ENCODE results near the gene DYNLT4. TPM values are rescaled to one million over a fixed set of nuclear protein-coding genes. Genes with fewer than 3 reads are reported as not detected.

The DYNLT4 gene
- total RNA-seq, 1 donor = 0.36 TPM

DNA sequence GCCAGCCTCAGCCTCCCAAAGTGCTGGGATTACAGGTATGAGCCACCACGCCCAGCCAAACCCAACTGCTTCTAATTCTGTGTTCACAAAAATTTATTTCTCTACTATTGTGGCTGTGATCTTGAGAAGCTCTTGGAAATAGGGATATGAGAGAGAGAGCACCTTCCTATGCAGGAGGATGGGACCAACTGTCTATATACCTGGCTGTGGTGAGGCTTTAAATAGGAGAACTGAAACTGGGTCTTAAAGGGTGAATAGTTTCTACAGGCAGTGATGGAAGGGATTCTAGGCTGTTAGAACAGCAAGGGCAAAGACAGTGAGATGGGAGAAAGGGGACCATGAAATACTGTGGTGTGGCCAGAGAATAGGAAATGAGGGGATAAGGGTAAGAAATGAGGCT lies 44.2 kb upstream of the DYNLT4 start:
- Histone ChIP-seq H3K27ac (ENCODE audit: low read depth, low read length) (no peak overlapping the region), H3K4me2 (ENCODE audit: insufficient read depth, low read length) (no peak overlapping the region), H2AFZ (ENCODE audit: low read length) (no peak overlapping the region), H3K4me1 (ENCODE audit: insufficient read depth, low read length) (no peaks in the 10 kb centered on the region), H3K4me3 (ENCODE audit: insufficient read depth, low read length) (no peak overlapping the region), H4K20me1 (ENCODE audit: insufficient read depth, low read length) (no peaks in the 10 kb centered on the region), H3K36me3 (ENCODE audit: insufficient read depth, low read length) (no peaks in the 10 kb centered on the region), H3K9me3 (ENCODE audit: low read depth, low read length) (no peaks in the 10 kb centered on the region), H3K79me2 (ENCODE audit: insufficient read depth, low read length) (no peaks in the 10 kb centered on the region), H3K27me3 (ENCODE audit: insufficient read depth, low read length) (no peaks in the 10 kb centered on the region)
- no peak for DNase-seq (ENCODE audit: insufficient read length, low spot score, missing footprints)
- TF ChIP-seq, protein P1, sequence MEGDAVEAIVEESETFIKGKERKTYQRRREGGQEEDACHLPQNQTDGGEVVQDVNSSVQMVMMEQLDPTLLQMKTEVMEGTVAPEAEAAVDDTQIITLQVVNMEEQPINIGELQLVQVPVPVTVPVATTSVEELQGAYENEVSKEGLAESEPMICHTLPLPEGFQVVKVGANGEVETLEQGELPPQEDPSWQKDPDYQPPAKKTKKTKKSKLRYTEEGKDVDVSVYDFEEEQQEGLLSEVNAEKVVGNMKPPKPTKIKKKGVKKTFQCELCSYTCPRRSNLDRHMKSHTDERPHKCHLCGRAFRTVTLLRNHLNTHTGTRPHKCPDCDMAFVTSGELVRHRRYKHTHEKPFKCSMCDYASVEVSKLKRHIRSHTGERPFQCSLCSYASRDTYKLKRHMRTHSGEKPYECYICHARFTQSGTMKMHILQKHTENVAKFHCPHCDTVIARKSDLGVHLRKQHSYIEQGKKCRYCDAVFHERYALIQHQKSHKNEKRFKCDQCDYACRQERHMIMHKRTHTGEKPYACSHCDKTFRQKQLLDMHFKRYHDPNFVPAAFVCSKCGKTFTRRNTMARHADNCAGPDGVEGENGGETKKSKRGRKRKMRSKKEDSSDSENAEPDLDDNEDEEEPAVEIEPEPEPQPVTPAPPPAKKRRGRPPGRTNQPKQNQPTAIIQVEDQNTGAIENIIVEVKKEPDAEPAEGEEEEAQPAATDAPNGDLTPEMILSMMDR (IDR thresholded peaks at IDR 0.05; ENCODE audit: extremely low read depth, low read depth, low read length) = no peak

DNA sequence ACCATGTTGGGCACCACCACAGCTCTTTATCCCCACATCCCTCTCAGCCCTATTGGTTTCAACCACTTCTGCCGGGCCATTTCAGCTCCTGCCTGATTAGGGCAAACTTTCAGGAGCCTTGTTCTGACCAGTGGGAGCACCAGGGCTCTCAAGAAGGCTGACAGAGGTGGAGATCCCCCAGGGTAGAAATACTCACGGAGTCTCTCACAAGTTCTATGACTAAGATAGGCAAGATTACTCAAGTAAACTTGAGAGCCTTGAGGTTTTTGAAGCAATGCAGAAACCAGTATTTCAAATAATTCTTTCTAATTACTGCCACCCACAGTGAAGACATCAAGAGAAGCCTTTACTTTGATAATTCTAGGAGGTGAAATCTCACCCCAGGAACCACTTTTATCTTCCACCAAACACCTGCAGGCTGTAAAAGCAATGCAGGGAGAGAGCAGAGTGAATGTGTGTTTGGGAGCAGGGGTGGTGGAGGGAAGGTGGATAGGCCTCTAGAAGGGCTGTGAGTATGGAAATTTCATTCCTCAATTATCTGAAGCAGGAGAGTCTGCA lies 42.5 kb upstream of the DYNLT4 start:
- H3K4me2 ChIP-seq (ENCODE audit: insufficient read depth, low read length) = no peak overlapping the region
- TF ChIP-seq, protein P1 (IDR thresholded peaks at IDR 0.05; ENCODE audit: extremely low read depth, low read depth, low read length) = no peak
- H4K20me1 ChIP-seq (ENCODE audit: insufficient read depth, low read length) = no peaks in the 10 kb centered on the region
- H3K27ac ChIP-seq (ENCODE audit: low read depth, low read length) = no peak overlapping the region
- no peak overlapping the region for H3K4me3 ChIP-seq (ENCODE audit: insufficient read depth, low read length)
- no peak overlapping the region for H2AFZ ChIP-seq (ENCODE audit: low read length)
- no peaks in the 10 kb centered on the region for H3K9me3 ChIP-seq (ENCODE audit: low read depth, low read length)
- no peaks in the 10 kb centered on the region for H3K36me3 ChIP-seq (ENCODE audit: insufficient read depth, low read length)
- no peaks in the 10 kb centered on the region for H3K4me1 ChIP-seq (ENCODE audit: insufficient read depth, low read length)
- no peaks in the 10 kb centered on the region for H3K79me2 ChIP-seq (ENCODE audit: insufficient read depth, low read length)
- DNase-seq (ENCODE audit: insufficient read length, low spot score, missing footprints) = no peak
- H3K27me3 ChIP-seq (ENCODE audit: insufficient read depth, low read length) = no peaks in the 10 kb centered on the region

DNA sequence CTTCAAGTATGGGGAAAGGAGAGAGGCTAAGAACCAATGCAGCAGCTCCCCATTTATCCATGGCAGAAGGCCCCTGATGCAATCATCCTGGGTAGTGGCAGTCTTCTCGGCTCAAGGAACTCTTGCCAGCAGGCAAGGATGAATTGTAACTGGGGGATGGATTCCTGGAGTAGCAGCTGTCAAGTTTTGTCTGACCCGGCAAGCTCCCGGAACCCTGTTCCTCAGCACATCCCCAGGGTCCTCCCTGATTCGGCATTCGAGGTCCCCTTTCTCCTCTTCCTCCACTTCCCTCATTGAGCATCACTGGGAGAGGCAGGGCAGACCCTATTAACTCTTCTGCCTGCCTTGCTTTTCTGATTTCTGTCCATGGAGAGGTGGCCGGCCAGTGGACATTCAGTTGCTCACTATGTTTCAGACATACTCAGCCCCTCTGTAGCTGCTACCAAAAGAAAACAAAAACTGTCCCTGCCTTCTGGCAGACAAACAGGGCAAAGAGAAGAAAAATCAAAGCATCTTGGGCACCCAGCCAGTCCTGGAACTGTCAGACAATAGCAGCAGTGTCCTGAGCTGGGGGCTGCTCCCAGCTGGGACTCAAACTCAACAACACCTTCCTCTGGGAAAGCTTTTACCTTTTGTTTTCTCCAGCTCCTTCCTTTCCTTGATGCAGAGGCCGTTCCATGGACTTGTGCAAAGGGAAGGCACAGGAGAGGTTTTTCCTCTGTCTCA lies 41.5 kb upstream of the DYNLT4 start:
- H3K79me2 ChIP-seq (ENCODE audit: insufficient read depth, low read length) = no peaks in the 10 kb centered on the region
- no peaks in the 10 kb centered on the region for H3K36me3 ChIP-seq (ENCODE audit: insufficient read depth, low read length)
- H3K4me1 ChIP-seq (ENCODE audit: insufficient read depth, low read length) = no peaks in the 10 kb centered on the region
- TF ChIP-seq, protein P1 (IDR thresholded peaks at IDR 0.05; ENCODE audit: extremely low read depth, low read depth, low read length) = no peak
- no peak overlapping the region for H3K4me3 ChIP-seq (ENCODE audit: insufficient read depth, low read length)
- no peaks in the 10 kb centered on the region for H3K27me3 ChIP-seq (ENCODE audit: insufficient read depth, low read length)
- no peak overlapping the region for H2AFZ ChIP-seq (ENCODE audit: low read length)
- H3K4me2 ChIP-seq (ENCODE audit: insufficient read depth, low read length) = no peak overlapping the region
- no peaks in the 10 kb centered on the region for H4K20me1 ChIP-seq (ENCODE audit: insufficient read depth, low read length)
- H3K9me3 ChIP-seq (ENCODE audit: low read depth, low read length) = no peaks in the 10 kb centered on the region
- no peak overlapping the region for H3K27ac ChIP-seq (ENCODE audit: low read depth, low read length)
- DNase-seq (ENCODE audit: insufficient read length, low spot score, missing footprints) = no peak

DNA sequence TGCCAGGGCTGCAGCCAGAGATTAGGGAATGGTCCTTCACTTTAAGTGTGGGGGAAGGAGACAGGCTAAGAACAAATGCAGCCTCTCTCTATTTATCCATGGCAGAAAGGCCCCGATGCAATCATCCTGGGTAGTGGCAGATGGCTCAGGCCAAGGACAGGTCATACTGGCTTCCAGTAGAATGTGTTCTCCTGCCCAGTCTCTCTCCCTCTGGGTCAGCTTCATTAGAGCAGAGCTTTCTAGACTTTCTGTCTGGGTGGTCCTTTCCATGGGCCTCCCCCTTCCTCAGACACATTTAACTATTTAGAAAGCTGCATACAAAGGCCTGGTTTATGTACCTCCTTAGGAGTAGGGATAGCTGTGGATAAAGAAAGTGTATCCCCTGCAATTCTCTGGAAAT lies 40.7 kb upstream of the DYNLT4 start:
- Histone ChIP-seq H3K9me3 (ENCODE audit: low read depth, low read length) (no peaks in the 10 kb centered on the region), H4K20me1 (ENCODE audit: insufficient read depth, low read length) (no peaks in the 10 kb centered on the region), H3K4me1 (ENCODE audit: insufficient read depth, low read length) (peaks cover under 1% of the 10 kb centered on the region), H3K79me2 (ENCODE audit: insufficient read depth, low read length) (no peaks in the 10 kb centered on the region), H3K4me2 (ENCODE audit: insufficient read depth, low read length) (no peak overlapping the region), H2AFZ (ENCODE audit: low read length) (no peak overlapping the region), H3K4me3 (ENCODE audit: insufficient read depth, low read length) (no peak overlapping the region), H3K27ac (ENCODE audit: low read depth, low read length) (no peak overlapping the region), H3K27me3 (ENCODE audit: insufficient read depth, low read length) (no peaks in the 10 kb centered on the region), H3K36me3 (ENCODE audit: insufficient read depth, low read length) (no peaks in the 10 kb centered on the region)
- no peak for DNase-seq (ENCODE audit: insufficient read length, low spot score, missing footprints)
- TF ChIP-seq, protein P1 (IDR thresholded peaks at IDR 0.05; ENCODE audit: extremely low read depth, low read depth, low read length) = no peak
